ENCODE data around the gene ANAPC16.
"Not testable (repeated sequence)": the region's sequence is repeated elsewhere in the genome, so short reads cannot be mapped to it uniquely, and the experiment has no call there.

ANAPC16 gene

GRCh38 chr10:72211832-72212231 lies 4.0 kb upstream of the ANAPC16 start:
- DNase-seq (ENCODE audit: low read depth in 2 of 2) = not testable (repeated sequence)

GRCh38 chr10:72218325-72218724 lies 2.5 kb downstream of the ANAPC16 start:
- no peak for DNase-seq (ENCODE audit: low read depth in 2 of 2)

GRCh38 chr10:72218726-72219125 lies 2.9 kb downstream of the ANAPC16 start:
- no peak for DNase-seq (ENCODE audit: low read depth in 2 of 2)

- no peak for DNase-seq (ENCODE audit: low read depth in 2 of 2)
These were observed 3.5 kb downstream of the ANAPC16 start for GRCh38 chr10:72219235-72219814.

GRCh38 chr10:72220637-72221036 lies 4.8 kb downstream of the ANAPC16 start:
- DNase-seq (ENCODE audit: low read depth in 2 of 2) = no peak

- DNase-seq (ENCODE audit: low read depth in 2 of 2) = no peak
These were observed 5.5 kb downstream of the ANAPC16 start for GRCh38 chr10:72221278-72221677.

GRCh38 chr10:72223743-72224101 lies 7.9 kb downstream of the ANAPC16 start:
- no peak for DNase-seq (ENCODE audit: low read depth in 2 of 2)

GRCh38 chr10:72224191-72224590 lies 8.4 kb downstream of the ANAPC16 start:
- not testable (repeated sequence) for DNase-seq (ENCODE audit: low read depth in 2 of 2)

- DNase-seq (ENCODE audit: low read depth in 2 of 2) = no peak
These were observed 10.7 kb downstream of the ANAPC16 start for GRCh38 chr10:72226418-72227027.

- no peak for DNase-seq (ENCODE audit: low read depth in 2 of 2)
These were observed 12.0 kb downstream of the ANAPC16 start for GRCh38 chr10:72227826-72228225.

- no peak for DNase-seq (ENCODE audit: low read depth in 2 of 2)
These were observed 12.5 kb downstream of the ANAPC16 start for GRCh38 chr10:72228318-72228751.

- no peak for DNase-seq (ENCODE audit: low read depth in 2 of 2)
These were observed 13.7 kb downstream of the ANAPC16 start for GRCh38 chr10:72229261-72230251.

GRCh38 chr10:72233621-72234020 lies 17.8 kb downstream of the ANAPC16 start:
- no peak for DNase-seq (ENCODE audit: low read depth in 2 of 2)

GRCh38 chr10:72234560-72235095 lies 18.8 kb downstream of the ANAPC16 start:
- DNase-seq (ENCODE audit: low read depth in 2 of 2) = no peak

- no peak for DNase-seq (ENCODE audit: low read depth in 2 of 2)
These were observed 19.9 kb downstream of the ANAPC16 start for GRCh38 chr10:72235544-72236279.

- DNase-seq (ENCODE audit: low read depth in 2 of 2) = no peak
These were observed 22.8 kb downstream of the ANAPC16 start for GRCh38 chr10:72238392-72239175.

GRCh38 chr10:72239409-72239808 lies 23.6 kb downstream of the ANAPC16 start:
- no peak for DNase-seq (ENCODE audit: low read depth in 2 of 2)

- no peak for DNase-seq (ENCODE audit: low read depth in 2 of 2)
These were observed 24.6 kb downstream of the ANAPC16 start for GRCh38 chr10:72240371-72240770.

GRCh38 chr10:72241691-72242252 lies 26.0 kb downstream of the ANAPC16 start:
- DNase-seq (ENCODE audit: low read depth in 2 of 2) = no peak

- DNase-seq (ENCODE audit: low read depth in 2 of 2) = no peak
These were observed 26.9 kb downstream of the ANAPC16 start for GRCh38 chr10:72242675-72243074.
